ENCODE results near the gene CD69. TPM values are rescaled to one million over a fixed set of nuclear protein-coding genes. Genes with fewer than 3 reads are reported as not detected.

The CD69 gene
- total RNA-seq, 3 donors from 2014 or later (not counting 1 experiment from before 2014, with no cell fraction given), result 739 to 1,541 (median 990) TPM

- no peaks in the 10 kb centered on the region for H3K27me3 ChIP-seq (ENCODE audit: control insufficient read depth, insufficient read depth, low read length)
- DNase-seq (peak in 1 of 2 donors; percentile 36), ATAC-seq (no peak)
- H3K9me3 Mint-ChIP-seq, result no peaks in the 10 kb centered on the region
- peak overlapping the region; percentile 93 to 100 for H3K27ac Mint-ChIP-seq
- H3K36me3 ChIP-seq (ENCODE audit: control insufficient read depth, insufficient read depth, low read length), result peaks cover 23% of the 10 kb centered on the region
- no CpG with 5 or more reads among the region's 1 CpG for WGBS (ENCODE audit: insufficient coverage)
- intact Hi-C loops (cut with micrococcal nuclease), result loop anchor here (1.0 kb wide), 1 partner anchor 70 kb away; no protein-coding TSS in a partner anchor
- no peaks in the 10 kb centered on the region for H3K9me3 ChIP-seq (ENCODE audit: control insufficient read depth, insufficient read depth, low read length)
- H3K4me3 ChIP-seq (ENCODE audit: low read length), result peak overlapping the region; percentile 55
- peaks cover 25% of the 10 kb centered on the region for H3K4me1 ChIP-seq (ENCODE audit: control insufficient read depth, insufficient read depth, low read length)
- peak overlapping the region; percentile 99 for H3K4me3 Mint-ChIP-seq
- H3K27ac ChIP-seq (ENCODE audit: low read length), result peak overlapping the region; percentile 100
- peaks cover 31% of the 10 kb centered on the region for H3K36me3 Mint-ChIP-seq
- H3K27me3 Mint-ChIP-seq (ENCODE audit: low read depth in 2 of 2), result no peaks in the 10 kb centered on the region
- H3K4me1 Mint-ChIP-seq, result peaks cover 78 to 83% of the 10 kb centered on the region in 2 donors
- TF ChIP-seq CTCF (IDR thresholded peaks at IDR 0.05), result no peak
Observed at GRCh38 chr12:9759694-9760093, 1.0 kb downstream of the CD69 start.

DNA sequence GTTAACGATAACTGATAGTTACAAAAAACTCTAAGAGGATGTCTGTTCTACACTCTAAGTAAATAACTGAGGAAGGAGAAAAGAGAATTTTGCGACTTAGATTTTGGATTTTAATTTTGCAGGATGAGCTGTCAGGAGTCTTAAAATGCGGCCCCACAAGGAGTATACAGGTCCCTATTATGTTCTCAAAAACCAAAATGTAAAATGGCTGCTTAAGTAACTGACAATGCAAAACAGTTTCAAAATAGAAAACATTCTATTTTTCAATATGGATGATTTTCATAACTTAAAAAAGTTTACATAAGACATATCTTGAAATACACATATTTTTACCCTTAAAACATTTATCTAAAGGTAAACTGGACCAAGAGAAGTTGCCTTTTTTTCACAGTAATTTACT, 2.6 kb downstream of the CD69 start:
- H3K9me3 Mint-ChIP-seq, result no peaks in the 10 kb centered on the region
- H3K9me3 ChIP-seq (ENCODE audit: control insufficient read depth, insufficient read depth, low read length), result no peaks in the 10 kb centered on the region
- peak overlapping the region; percentile 55 for H3K4me3 ChIP-seq (ENCODE audit: low read length)
- H3K4me1 ChIP-seq (ENCODE audit: control insufficient read depth, insufficient read depth, low read length), result peaks cover 11% of the 10 kb centered on the region
- H3K27me3 Mint-ChIP-seq (ENCODE audit: low read depth in 2 of 2), result no peaks in the 10 kb centered on the region
- 0% methylated on average over 1 of the region's 3 CpGs for WGBS (ENCODE audit: insufficient coverage)
- H3K4me1 Mint-ChIP-seq, result peaks cover 70 to 82% of the 10 kb centered on the region in 2 donors
- H3K36me3 ChIP-seq (ENCODE audit: control insufficient read depth, insufficient read depth, low read length), result peaks cover 39% of the 10 kb centered on the region
- intact Hi-C loops (cut with micrococcal nuclease), result no loop called here
- H3K4me3 Mint-ChIP-seq, result peak overlapping the region; percentile 99
- no peak for ATAC-seq
- peaks cover 46% of the 10 kb centered on the region for H3K36me3 Mint-ChIP-seq
- H3K27ac ChIP-seq (ENCODE audit: low read length), result peak overlapping the region; percentile 100
- no peaks in the 10 kb centered on the region for H3K27me3 ChIP-seq (ENCODE audit: control insufficient read depth, insufficient read depth, low read length)
- H3K27ac Mint-ChIP-seq, result peak overlapping the region; percentile 93 to 100
- TF ChIP-seq CTCF (IDR thresholded peaks at IDR 0.05), result no peak
- peak in 1 of 2 donors; percentile 43 for DNase-seq

DNA sequence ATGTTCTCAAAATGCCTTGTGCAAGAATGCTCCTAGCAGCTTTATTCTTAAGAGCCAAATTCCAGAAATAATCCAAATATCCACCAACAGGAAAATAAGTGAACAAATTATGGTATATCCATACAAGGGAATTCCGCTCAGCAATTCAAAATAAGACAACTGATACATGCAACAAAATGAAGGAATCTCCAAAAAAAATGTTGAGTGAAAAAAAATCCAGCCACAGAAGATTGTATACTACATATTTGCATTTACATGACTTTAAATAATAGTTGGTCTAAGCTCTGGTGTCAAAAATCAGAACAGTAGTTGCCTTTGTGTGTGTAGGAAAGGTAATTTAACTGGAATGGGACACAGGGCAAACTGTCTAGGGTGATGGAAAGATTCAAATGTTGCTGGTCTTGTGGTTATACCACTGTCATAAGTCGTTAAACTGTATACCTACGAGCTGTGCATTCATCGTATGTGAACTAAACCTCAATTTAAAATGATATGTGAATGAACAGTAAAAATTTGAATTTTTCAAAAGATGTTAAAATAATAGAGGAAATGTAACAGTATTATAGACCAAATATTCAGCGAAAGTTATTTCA, 3.2 kb downstream of the CD69 start:
- intact Hi-C loops (cut with micrococcal nuclease), result no loop called here

More for the DNA sequence above, 3.2 kb downstream of the CD69 start:
- ATAC-seq, result no peak
- Histone ChIP-seq H3K27me3 (ENCODE audit: control insufficient read depth, insufficient read depth, low read length) (no peaks in the 10 kb centered on the region), H3K4me1 (ENCODE audit: control insufficient read depth, insufficient read depth, low read length) (peaks cover 11% of the 10 kb centered on the region), H3K9me3 (ENCODE audit: control insufficient read depth, insufficient read depth, low read length) (no peaks in the 10 kb centered on the region), H3K36me3 (ENCODE audit: control insufficient read depth, insufficient read depth, low read length) (peaks cover 45% of the 10 kb centered on the region), H3K27ac (ENCODE audit: low read length) (peak overlapping the region; percentile 100), H3K4me3 (ENCODE audit: low read length) (peak overlapping the region; percentile 55)
- Mint-ChIP-seq H3K4me1 (peaks cover 66 to 84% of the 10 kb centered on the region in 2 donors), H3K27ac (peak overlapping the region; percentile 93 to 100), H3K36me3 (peaks cover 51% of the 10 kb centered on the region), H3K9me3 (no peaks in the 10 kb centered on the region), H3K4me3 (peak overlapping the region; percentile 99), H3K27me3 (ENCODE audit: low read depth in 2 of 2) (no peaks in the 10 kb centered on the region)
- DNase-seq, result peak in 1 of 2 donors; percentile 49
- TF ChIP-seq CTCF (IDR thresholded peaks at IDR 0.05), result no peak
- WGBS (ENCODE audit: insufficient coverage), result no CpG with 5 or more reads among the region's 5 CpGs
